Measurements from ENCODE around the gene ADORA2B. TPM values are rescaled to one million over a fixed set of nuclear protein-coding genes. Genes with fewer than 3 reads are reported as not detected.
"Not testable (repeated sequence)": the region's sequence is repeated elsewhere in the genome, so short reads cannot be mapped to it uniquely, and the experiment has no call there.

The ADORA2B gene
- polyA plus RNA-seq, 12 donors, result 1.9 to 8.4 (median 4.3) TPM; not detected in 2

DNA sequence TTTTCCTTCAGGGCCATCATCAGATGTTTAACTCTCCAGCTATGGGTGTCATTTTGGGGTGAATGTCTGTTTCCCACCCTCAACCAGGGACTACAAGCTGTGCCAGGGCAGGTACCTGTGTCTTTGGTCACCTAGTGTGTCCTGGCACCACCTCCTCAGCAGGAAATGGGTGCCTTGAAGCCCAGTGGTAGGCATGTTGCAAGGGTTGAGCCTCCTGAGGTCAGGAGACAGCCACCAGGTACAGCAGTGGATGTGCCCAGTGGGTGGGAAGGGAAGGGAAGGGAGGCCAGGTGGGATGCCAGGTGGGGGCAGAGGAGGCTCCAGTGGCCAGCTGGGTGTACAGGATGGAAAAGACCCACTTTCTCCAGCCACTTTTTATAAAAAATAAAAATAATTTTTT, 25.5 kb upstream of the ADORA2B start:
- no peak for DNase-seq

DNA sequence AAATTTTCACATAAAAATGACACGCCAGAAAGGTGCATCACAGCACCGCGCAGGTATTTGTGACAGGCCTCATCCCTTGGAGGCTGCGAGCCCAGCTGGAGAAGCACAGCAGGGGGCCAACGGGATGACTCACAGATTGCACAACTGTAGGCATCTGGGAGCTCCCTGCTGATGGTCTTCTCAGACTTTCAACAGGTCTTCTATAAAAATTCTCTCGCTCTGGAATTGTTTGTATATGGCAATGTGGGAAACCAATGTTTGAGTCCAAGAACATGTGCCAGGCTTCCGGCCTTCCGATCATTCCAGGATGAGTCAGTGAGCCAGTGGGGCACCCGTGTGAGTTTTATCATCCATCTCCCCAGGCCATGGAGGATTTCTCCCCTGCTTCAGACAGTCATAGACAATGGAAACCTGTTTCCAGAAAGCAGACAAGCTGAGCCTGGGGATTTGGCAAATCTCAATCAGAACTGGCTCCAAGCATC, 24.1 kb upstream of the ADORA2B start:
- no peak for DNase-seq

DNA sequence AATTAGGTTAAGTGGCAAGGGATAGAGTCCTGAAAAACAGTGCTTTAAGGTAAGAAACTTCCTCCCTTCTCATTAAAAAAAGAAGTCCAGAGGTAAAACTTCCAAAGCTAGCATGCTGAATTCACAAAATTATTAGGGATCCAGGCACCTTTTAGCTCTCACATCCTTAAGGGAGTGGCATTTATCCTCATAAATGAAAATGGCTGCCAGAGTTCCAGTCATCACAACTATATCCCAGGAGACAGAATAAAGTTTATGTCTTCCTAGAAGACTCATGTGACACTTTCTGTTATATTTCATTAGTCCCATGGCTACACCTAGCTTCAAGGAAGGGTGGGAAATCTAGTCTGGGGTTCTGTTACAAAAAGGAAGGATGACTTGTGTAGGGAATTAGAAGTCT, 23.3 kb upstream of the ADORA2B start:
- DNase-seq, result no peak

DNA sequence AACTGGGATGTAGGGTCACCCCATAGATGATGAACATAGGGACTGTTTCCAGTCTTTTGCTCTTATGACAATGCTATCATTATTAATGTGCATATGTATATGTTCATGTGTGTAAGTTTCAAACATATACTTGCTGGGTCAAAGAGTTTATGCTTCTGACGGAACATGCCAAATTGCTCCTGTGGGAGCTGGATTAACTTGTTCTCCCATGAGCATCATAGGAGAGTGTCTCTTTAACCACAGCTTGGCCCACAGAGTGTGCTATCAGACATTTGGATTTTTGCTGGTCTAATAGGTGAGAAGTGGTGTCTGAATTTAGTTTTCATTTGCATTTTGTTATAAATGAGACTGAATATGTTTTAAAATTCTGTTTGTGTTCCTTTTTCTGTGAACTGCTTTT, 22.3 kb upstream of the ADORA2B start:
- no peak for DNase-seq

DNA sequence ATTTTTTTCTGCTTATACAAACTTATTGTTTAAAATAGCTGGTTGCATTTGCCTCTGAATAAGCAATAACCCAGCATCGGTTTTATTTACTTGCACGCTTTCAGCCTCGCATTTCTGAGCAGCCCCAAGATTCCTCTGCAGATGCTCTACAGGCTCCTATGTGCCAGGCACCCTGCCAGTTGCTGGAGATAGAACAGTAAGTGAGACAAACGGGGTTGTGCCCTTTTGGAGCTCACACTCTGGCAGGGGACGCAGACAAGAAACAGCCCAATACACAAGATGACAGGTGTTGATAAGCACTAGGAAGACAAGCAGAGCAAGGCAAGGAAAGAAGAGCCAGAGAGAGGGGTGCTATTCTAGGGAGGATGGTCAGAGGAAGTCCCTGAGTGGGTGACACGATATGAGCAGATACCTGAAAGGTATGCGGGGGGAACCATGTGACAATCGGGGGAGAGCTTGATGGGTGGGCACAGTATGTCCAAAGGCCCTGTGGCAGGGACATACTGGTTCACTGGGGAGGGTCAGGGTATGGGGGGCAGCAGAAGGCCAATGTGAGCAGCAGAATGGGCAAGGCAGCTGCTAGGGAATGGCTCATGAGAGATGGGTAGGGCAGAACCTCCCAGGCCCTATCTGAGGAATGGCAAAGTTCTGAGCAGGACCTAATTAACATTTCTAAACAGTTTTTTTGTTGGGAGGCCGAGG, 18.7 kb upstream of the ADORA2B start:
- DNase-seq, result no peak

DNA sequence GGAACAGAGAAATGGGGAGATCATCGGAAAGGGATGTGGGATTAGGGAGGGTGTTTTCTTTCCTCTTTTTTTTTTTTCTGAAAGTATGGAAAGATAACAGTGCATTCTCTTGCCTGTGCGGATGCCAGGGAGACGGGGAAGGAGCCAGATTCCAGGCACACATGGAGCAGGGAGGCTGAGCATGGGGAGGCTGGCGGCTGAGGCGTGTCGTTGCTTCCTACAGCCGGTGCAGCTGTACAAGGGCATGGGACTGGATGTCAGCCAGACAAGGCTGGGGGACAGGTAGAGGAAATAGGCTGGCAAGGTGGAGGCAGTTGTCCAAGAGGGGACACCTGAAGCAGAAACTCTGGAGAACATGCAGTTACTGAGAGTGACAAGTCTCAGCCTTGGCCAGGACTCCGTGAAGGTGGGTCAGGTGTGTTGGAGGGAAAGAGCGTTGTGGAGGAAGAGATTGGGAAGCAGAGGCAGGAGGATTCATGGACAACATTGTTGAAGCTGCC, 16.6 kb upstream of the ADORA2B start:
- no peak for DNase-seq

DNA sequence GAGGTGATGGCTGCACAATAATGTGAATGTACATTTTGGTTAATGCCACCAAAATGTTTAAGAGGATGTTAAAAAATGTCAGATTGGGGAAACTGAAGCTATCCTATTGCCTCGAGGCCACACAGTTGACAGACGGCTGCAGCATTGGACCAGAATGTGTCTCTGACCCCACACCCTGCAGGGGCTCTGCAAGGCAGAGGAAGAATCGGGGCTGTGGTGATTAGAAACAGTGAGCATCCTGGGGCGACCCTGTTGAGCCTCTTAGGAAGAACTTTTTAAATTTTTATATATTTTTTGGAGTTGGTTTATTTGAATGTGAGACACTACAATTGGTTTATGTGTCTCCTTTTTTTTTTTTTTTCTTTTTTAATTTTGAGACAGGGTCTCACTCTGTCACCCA, 15.0 kb upstream of the ADORA2B start:
- DNase-seq, result no peak

DNA sequence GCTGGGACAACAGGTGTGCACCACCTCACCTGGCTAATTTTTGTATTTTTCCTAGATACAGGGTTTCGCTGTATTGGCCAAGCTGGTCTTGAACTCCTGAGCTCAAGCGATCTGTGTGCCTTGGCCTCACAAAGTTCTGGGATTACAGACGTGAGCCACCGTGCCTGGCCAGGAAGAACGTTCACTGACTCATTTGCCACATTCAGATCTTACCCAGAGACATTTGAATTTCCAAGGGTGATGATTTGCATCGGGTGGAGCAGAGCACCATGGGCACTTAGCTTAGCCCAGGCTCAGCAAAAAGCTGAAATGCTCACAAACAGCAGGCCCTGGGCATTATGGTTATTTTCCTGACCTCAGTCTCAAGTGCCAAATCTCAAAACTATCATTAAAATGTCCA, 14.5 kb upstream of the ADORA2B start:
- DNase-seq, result no peak

DNA sequence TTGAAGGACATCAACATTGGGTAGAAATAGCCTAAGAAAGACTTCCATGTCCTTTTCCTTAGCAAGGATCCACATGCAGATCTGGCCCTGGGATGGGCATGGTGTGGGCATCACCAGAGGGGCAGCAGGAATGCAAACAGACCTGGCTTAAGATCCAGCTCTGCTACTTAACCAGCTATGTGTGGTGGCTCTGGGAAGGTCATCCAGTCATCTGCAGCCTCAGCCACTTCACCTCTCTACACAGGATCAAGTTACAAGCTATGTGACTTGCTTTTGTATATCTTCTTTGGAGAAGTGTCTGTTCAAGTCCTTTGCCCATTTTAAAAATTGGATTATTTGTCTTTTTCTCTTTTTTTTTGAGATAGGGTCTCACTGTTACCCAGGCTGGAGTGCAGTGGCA, 13.5 kb upstream of the ADORA2B start:
- DNase-seq, result no peak

DNA sequence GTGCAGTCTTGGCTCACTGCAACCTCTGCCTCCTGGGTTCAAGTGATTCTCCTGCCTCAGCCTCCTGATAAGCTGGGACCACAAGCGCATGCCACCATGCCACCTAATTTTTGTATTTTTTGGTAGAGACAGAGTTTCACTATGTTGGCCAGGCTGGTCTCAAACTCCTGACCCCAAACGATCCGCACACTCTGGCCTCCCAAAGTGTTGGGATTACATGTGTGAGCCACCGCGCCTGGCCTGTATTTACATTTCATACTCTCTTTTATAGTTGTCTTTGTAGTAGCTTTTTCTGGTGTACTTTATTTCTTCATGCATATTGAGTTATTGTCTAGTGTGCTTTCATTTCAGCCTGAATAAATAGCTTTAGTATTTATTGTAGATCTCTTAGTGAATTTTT, 10.1 kb upstream of the ADORA2B start:
- no peak for DNase-seq

DNA sequence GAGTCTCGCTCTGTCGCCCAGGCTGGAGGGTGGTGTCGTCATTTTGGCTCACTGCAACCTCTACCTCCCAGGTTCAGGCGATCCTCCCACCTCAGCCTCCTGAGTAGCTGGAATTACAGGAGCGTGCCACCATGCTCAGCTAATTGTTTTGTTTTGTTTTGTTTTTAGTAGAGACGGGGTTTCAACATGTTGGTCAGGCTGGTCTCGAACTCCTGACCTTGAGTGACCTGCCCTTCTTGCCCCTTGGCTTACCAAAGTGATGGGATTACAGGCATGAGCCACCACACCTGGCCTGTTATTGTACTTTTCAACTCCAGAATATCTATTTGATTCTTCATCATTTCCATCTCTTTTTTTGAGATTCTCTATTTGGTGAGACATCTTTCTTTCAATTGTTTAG, 9.0 kb upstream of the ADORA2B start:
- no peak for DNase-seq

DNA sequence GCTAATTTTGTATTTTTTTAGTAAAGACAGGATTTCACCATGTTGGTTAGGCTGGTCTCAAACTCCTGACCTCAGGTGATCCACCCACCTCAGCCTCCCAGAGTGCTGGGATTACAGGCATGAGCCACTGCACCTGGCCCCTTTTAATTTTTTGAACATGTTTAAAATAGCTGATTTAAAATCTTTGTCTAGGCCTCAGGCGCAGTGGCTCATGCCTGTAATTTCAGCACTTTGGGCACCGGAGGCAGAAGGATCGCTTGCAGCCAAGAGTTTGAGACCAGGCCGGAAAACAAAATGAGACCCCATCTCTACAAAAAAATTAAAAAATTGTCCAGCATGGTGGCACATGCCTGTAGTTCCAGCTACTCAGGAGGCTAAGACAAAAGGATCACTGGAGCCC, 8.4 kb upstream of the ADORA2B start:
- DNase-seq, result not testable (repeated sequence)

DNA sequence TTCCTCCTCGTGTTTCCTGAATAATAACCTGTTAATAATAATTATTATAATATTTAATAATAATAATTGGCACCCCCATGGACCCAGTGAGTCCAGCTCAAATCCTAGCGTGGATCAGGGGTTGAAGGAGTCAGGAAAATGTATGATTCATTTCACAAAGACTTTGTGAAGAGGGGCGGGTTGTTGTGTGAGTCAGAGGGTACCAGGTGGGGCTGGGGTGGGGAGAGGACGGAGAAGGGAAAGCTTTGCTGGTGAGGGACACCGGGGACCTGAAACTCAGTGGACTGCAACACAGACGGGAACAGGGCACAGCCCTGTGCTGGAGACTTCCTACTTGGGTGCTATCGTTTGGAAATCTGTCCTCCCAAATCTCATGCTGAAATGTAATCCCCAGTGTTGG, 3.1 kb upstream of the ADORA2B start:
- DNase-seq, result no peak

DNA sequence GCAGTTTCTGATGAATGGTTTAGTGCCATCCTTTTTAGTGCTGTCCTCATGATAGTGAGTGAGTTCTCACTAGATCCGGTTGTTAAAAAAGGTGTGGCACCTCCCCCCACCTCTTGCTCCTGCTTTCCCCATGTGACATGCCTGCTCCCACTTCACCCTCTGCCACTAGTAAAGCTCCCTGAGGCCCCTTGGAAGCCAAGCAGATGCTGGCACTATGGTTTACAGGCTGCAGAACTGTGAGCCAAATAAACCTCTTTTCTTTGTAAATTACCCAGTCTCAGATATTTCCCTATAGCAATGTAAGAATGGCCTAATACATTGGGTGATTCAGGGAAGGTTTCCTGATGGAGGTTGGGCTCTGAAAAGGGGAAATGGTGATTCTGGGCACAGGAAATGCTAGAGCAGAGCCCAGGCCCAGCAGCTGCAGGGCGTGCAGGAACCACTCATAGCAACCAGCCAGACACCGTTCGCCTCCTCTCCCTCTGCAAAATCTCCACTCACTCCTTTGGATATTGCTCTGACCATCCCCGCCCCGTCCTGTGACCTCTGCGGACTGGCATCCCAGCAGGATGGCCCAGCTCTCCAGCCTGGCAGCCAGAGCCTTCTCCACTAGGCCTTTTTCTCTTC, 2.6 kb upstream of the ADORA2B start:
- no peak for DNase-seq

DNA sequence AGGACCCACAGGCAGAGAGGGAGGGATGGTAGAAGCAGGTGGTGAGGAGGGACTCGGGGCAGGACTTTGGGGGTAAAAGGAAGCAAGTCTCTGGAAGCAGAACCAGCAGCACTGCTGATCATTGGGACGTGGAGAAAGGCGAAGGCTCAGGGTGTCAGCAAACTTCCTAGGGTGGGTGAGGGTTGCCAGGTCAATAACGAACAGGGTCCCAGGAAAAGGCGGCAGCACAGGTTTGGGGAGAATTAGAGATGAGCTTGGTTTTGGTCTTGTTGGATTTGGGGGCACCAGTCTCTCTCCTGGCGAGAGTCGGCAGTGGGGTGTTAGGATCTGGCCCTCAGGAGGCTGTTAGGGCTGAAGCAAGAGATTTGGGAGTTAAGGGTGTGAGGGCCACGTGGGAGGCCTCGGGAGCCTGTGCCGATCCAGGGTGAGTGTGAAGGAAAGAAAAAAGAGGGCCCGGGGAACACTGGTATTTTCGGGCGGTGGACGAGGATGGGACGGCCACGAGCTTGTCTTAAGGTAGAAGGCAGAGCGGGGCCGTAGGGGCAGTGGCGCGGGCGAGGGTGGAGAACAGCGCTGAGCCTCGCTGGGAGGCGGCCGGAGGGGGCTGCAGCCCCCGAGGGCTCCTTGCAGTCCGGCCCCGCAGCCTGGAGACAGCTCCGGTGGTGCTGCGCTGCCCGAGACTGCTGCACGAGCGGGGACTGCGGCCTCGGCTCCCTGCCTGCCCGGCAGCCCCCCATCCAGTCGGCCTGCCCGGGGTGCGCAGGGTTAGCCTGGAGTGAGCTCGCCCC, 765 bp upstream of the ADORA2B start:
- DNase-seq, result no peak

DNA sequence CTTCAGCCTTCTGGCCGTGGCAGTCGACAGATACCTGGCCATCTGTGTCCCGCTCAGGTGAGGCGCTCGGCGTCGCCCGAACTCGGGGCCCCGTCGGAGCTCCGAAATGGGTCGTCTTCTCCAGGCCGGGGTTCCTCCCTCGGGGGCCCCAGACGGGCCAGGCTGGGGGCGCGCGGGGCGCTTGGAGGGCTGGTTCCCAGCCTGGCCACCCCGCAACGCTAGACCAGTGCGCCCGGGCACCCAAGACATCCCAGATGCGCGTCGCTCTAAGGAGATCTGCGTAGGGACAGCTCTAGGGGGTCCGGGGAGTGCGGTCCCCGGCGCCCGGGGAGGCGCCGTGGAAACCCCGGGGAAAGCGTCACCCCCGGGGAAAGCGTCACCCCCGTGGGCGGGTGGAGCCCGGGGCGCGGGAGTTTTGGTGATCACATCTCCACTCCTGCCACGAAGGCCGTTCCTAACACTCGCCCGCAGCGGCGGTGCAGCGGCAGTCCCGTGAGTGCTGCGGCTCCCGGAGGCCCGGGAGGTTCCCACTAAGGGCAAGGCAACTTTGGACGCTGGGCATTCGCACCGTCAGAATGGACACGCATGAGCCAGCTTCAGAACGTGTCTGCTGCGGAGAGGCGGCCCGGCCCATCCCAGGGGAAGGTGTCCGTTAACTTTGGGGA, 729 bp downstream of the ADORA2B start:
- no peak for DNase-seq

DNA sequence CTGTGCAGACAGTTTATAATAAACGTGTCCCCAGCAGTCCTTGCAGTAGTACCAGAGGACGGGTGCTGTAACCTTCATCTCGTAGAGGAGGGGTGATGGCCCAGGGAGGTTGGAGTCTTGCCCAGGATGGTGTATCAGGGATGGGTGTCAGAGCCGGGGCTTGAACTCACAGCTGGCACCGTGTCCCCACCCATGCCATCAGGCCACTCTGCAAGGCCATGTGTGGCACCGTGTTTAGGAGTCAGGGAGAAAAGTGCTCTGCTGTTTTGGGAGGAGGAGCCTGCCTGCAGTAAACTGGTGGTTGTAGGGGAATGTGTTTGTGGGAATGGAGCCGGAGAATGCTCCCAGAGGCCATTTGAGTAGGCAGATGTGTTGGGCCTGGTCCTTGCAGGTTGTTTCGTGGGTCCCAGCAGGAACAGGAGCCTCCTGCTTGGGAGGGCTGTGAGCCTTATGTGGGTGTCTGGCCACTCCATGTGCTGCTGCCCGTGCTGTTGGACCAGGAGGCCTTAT, 1.7 kb downstream of the ADORA2B start:
- no peak for DNase-seq

DNA sequence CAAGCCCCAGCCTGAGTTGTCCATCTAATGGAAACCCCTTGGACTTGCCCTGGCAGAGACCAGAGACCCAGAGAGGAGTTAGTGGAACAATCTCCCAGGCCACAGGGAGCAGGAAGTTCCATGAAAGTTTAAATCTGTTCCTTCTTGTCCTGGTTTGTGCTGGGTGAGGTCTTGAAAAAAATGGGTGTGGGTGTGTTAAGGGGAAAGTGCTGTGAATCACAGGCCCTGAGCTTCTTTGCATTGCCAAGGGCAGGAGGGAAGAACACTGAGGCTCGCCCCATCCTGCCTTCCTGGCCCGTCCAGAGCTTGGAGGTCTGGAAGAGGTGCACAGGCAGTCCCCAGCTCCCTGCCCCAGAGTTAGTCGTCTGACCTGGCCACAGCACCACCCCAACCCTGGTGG, 2.3 kb downstream of the ADORA2B start:
- no peak for DNase-seq

DNA sequence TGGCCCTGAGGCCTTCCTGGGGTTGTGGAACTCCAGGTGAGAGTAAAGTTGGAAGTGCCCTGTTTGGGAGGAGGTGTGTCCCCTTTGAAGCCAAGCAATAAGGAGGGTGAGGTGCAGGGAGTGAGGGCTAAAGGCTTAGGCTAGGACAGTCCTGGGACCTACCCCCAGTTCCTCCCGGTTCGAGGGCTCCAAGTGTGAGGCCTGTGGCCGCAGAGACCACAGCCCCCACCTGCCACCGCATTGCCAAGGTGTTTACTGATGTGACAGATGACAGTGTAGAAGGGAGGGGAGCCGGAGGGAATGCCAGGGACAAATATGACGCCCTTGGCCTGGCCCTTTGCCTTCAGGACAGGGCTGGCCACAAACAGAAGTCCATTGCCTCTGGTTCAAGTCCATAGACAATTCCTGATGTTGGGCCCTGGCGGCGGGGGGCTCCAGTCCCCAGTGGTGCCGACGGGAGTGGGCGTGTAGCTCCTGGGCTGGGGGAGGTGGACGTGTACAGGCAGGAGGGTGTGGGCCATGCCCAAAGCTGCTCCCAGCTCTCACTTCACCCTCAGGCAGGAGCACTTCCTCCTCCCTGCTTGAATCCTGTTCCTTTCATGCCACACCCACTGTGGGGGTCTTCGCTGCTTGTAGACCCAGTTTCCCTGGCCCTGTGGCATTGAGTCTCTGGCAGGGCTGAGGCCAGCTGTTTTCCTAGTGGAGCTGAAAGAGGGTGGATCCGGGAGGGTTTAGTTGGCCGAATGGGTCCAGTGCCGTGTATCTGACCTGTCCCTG, 3.2 kb downstream of the ADORA2B start:
- DNase-seq, result no peak

DNA sequence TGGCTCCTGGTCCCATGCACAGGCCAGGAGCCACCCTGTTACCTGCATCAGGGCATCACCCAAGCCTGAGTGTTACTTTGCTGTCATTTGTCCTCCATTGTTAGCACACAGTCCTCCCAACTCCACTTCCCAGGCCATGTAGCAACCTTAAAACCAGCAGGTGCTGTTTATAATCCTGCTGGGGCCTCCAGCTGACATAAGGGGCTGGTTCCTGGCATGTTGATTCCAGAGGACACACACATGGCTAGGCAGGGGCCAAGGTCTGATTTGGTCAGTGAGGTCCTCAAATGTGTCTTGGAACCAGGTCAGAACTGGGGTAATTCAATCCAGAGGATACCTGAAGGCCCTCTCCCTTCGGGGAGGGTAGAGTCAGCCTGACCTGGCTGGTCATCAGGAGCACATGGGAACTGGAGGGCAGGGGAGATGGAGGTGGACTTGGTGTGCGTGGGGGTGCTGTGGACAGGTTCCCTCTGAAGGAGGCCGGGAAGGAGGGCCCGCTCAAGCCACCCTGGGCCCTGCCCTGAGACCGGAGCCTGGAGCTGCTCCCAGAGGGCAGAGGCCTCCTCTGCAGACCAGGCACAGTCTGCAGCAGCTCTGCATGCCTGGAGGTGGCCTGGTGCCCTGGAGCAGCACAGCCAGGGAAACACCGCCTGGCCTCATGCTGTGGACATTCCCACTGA, 6.6 kb downstream of the ADORA2B start:
- DNase-seq, result no peak

All from muscle of arm (tissue), 12 donors.